NCI-H1105 treated with DMSO at 0.1 percent for 48 hours (cell line): ENCODE results near the gene CFHR2.

Experiments used
- DNase-seq: peaks from one replicate; lab custom pipeline; 2025; lab: John Stamatoyannopoulos, UW

Gene CFHR2

GRCh38 chr1:197001828-197002227, 58.3 kb downstream of the CFHR2 start:
- DNase-seq: no peak

- DNase-seq: no peak
Observed at GRCh38 chr1:197003132-197003531, 59.6 kb downstream of the CFHR2 start.

- DNase-seq: no peak
Observed at GRCh38 chr1:197008861-197009260, 65.3 kb downstream of the CFHR2 start.
